CD4-positive, alpha-beta T cell (primary cell): Measurements from ENCODE around the gene TEPSIN. TPM values are rescaled to one million over a fixed set of nuclear protein-coding genes. Genes with fewer than 3 reads are reported as not detected.

Source experiments
- ATAC-seq: fragments of 200-7000 bp; cut with Tn5 transposase; one replicate; pipeline ENCODE4 v1.10.0; 2022; ENCODE audit warnings: mild to moderate bottlenecking; ENCODE audit not compliant: poor library complexity
- CTCF ChIA-PET: fragments of 350-600 bp; sonication (Branson Sonifier 250); formaldehyde crosslinking; loops from one replicate; lab custom pipeline; 2021; ENCODE audit warnings: antibody characterized with exemption, inconsistent platforms; lab: Charles Lee
- POLR2A ChIA-PET: fragments of 350-600 bp; sonication (Branson Sonifier 250); formaldehyde crosslinking; loops from one replicate; lab custom pipeline; 2021; ENCODE audit warnings: antibody characterized with exemption, inconsistent platforms; lab: Charles Lee
- DNase-seq, 14 experiments: peaks; one replicate each; pipeline ENCODE4 v3.0.0-alpha.2; 2013 to 2020; ENCODE audit warnings: mixed read lengths in 2 of 14
- H3K27ac ChIP-seq, 2 donors: one replicate each; pipeline versions ENCODE4 v1.5.1 to v1.7.0; 2013; ENCODE audit warnings: low read length in 2 of 2, low read depth in 1 of 2, mild to moderate bottlenecking in 1 of 2
- H3K27me3 ChIP-seq, 2 experiments: 1 replicate in 1 of 2; 2 replicates in 1 of 2; pipeline versions ENCODE4 v1.6.1 to v1.7.0; 2013; ENCODE audit warnings: low read length in 2 of 2, control low read depth in 1 of 2, mild to moderate bottlenecking in 1 of 2, moderate library complexity in 1 of 2; ENCODE audit not compliant: insufficient read depth in 2 of 2, control insufficient read depth in 1 of 2
- H3K36me3 ChIP-seq: one replicate; pipeline ENCODE4 v1.6.1; 2013; ENCODE audit warnings: low read length, control low read depth; ENCODE audit not compliant: insufficient read depth
- H3K4me1 ChIP-seq: one replicate; pipeline ENCODE4 v1.6.1; 2013; ENCODE audit warnings: low read length, control low read depth; ENCODE audit not compliant: insufficient read depth
- H3K4me3 ChIP-seq: one replicate; pipeline ENCODE4 v1.5.1; 2013; ENCODE audit warnings: mild to moderate bottlenecking, low read length, moderate library complexity
- H3K9me3 ChIP-seq, 2 experiments: 1 replicate in 1 of 2; 2 replicates in 1 of 2; pipeline versions ENCODE4 v1.6.1 to v1.7.0; 2013; ENCODE audit warnings: low read length in 2 of 2, mild to moderate bottlenecking in 2 of 2, control low read depth in 1 of 2, moderate library complexity in 1 of 2; ENCODE audit not compliant: control insufficient read depth in 1 of 2, insufficient read depth in 1 of 2
- H3K27ac Mint-ChIP-seq: one replicate; pipeline ENCODE4 v1.8.0; 2020; ENCODE audit warnings: mixed read lengths
- H3K27me3 Mint-ChIP-seq: one replicate; pipeline ENCODE4 v1.8.0; 2021; ENCODE audit warnings: mixed read lengths
- H3K36me3 Mint-ChIP-seq: one replicate; pipeline ENCODE4 v1.8.0; 2021; ENCODE audit warnings: low read depth, mixed read lengths
- H3K4me1 Mint-ChIP-seq: one replicate; pipeline ENCODE4 v1.8.0; 2021; ENCODE audit warnings: low read depth, mixed read lengths
- H3K4me3 Mint-ChIP-seq: one replicate; pipeline ENCODE4 v1.8.0; 2020; ENCODE audit warnings: mild to moderate bottlenecking, mixed read lengths
- H3K9me3 Mint-ChIP-seq: one replicate; pipeline ENCODE4 v1.8.0; 2020; ENCODE audit warnings: mixed read lengths
- CTCF ChIP-seq: fragments of 200-600 bp; IDR thresholded peaks from one replicate; pipeline ENCODE4 v1.8.0; 2022; ENCODE audit warnings: antibody characterized with exemption, mild to moderate bottlenecking
- intact Hi-C, 2 experiments: fragments of 100-400 bp; cut with DNase I in 1 of 2; cut with micrococcal nuclease in 1 of 2; formaldehyde crosslinking; loops; one replicate each; pipeline versions ENCODE4 v1.15.1 to v1.9.0; 2023 to 2025; cut with DNase I, micrococcal nuclease
- total RNA-seq, 174 experiments: library from RNA in 2 of 174; stranded (reverse) in 2 of 174; gene quantifications; one replicate each; pipeline ENCODE4 v1.2.3 and lab custom pipeline; 2021 to 2026

TEPSIN gene
- total RNA-seq, 2 experiments from 2014 or later = 68.2 to 74.4 TPM

GRCh38 chr17:81256616-81257015 is 17.8 kb upstream of the TEPSIN start:
- ChIA-PET POLR2A (no interaction called here), CTCF (no interaction called here)
- no peak for DNase-seq
- Mint-ChIP-seq H3K9me3 (no peaks in the 10 kb centered on the region), H3K27ac (no peak overlapping the region), H3K4me3 (no peak overlapping the region), H3K4me1 (peaks cover 11% of the 10 kb centered on the region), H3K36me3 (peaks cover 35% of the 10 kb centered on the region), H3K27me3 (no peaks in the 10 kb centered on the region)
- no peak for TF ChIP-seq CTCF
- ATAC-seq = no peak
- no peaks in the 10 kb centered on the region for H3K4me1 ChIP-seq
- no peaks in the 10 kb centered on the region for H3K9me3 ChIP-seq
- H3K27ac ChIP-seq = no peak overlapping the region
- H3K4me3 ChIP-seq = no peak overlapping the region
- H3K36me3 ChIP-seq = peaks cover 57% of the 10 kb centered on the region
- intact Hi-C loops = no loop called here
- H3K27me3 ChIP-seq = no peaks in the 10 kb centered on the region

GRCh38 chr17:81254955-81255717 is 16.3 kb upstream of the TEPSIN start:
- H3K27me3 Mint-ChIP-seq = no peaks in the 10 kb centered on the region
- no peak overlapping the region for H3K4me3 Mint-ChIP-seq
- ATAC-seq (no peak), DNase-seq (peak in 1 of 14 experiments; percentile 33)
- H3K27ac Mint-ChIP-seq = no peak overlapping the region
- Histone ChIP-seq H3K27ac (no peak overlapping the region), H3K27me3 (no peaks in the 10 kb centered on the region), H3K36me3 (peaks cover 57% of the 10 kb centered on the region), H3K9me3 (no peaks in the 10 kb centered on the region), H3K4me3 (no peak overlapping the region), H3K4me1 (no peaks in the 10 kb centered on the region)
- TF ChIP-seq CTCF = no peak
- H3K9me3 Mint-ChIP-seq = no peaks in the 10 kb centered on the region
- intact Hi-C loops = loop anchor here in 1 of 2 experiments (5.0 kb wide), 1 partner anchor 42 kb away; the partner anchor contains the start of gene SLC38A10
- ChIA-PET CTCF (interaction anchor here (0.6 kb wide), 1 partner anchor 282 kb away, joined by 3 read pairs; no protein-coding TSS in a partner anchor), POLR2A (no interaction called here)
- peaks cover 34% of the 10 kb centered on the region for H3K36me3 Mint-ChIP-seq
- H3K4me1 Mint-ChIP-seq = peaks cover 11% of the 10 kb centered on the region

- Mint-ChIP-seq H3K27me3 (no peaks in the 10 kb centered on the region), H3K4me3 (no peak overlapping the region), H3K4me1 (peaks cover 11% of the 10 kb centered on the region), H3K9me3 (no peaks in the 10 kb centered on the region), H3K27ac (no peak overlapping the region), H3K36me3 (peaks cover 27% of the 10 kb centered on the region)
- H3K27me3 ChIP-seq = no peaks in the 10 kb centered on the region
- ATAC-seq (peak; percentile 96), DNase-seq (peak; percentile 47 to 83 (median 58))
- ChIA-PET POLR2A (no interaction called here), CTCF (interaction anchor here (1.1 to 1.2 kb wide), 2 partner anchors 231 to 347 kb away, joined by 3 to 5 read pairs; no protein-coding TSS in a partner anchor)
- no peak overlapping the region for H3K27ac ChIP-seq
- H3K9me3 ChIP-seq = no peaks in the 10 kb centered on the region
- no peak overlapping the region for H3K4me3 ChIP-seq
- H3K4me1 ChIP-seq = no peaks in the 10 kb centered on the region
- peak; percentile 80 for TF ChIP-seq CTCF
- intact Hi-C loops = loop anchor here (1.0 to 5.0 kb wide), 8 partner anchors 30 to 348 kb away; partner anchors contain the start of gene SLC38A10 (in 1 of the 2)
- peaks cover 49% of the 10 kb centered on the region for H3K36me3 ChIP-seq
Observed at GRCh38 chr17:81253358-81254131, 14.7 kb upstream of the TEPSIN start.
